Activated CD4-positive, alpha-beta T cell treated with anti-CD3 and anti-CD28 coated beads, Interleukin-2, amount 50 U/mL, for 16 hours (primary cell): ENCODE measurements around the gene TKFC.

Experiments
- DNase-seq: peaks from one replicate; pipeline ENCODE4 v3.0.0-alpha.2; 2020

TKFC gene

GRCh38 chr11:61325649-61326414 lies 7.2 kb upstream of the TKFC start:
- no peak for DNase-seq

GRCh38 chr11:61327669-61328071 lies 5.4 kb upstream of the TKFC start:
- no peak for DNase-seq

GRCh38 chr11:61328351-61328750 lies 4.7 kb upstream of the TKFC start:
- DNase-seq, result no peak

GRCh38 chr11:61329871-61330270 lies 3.2 kb upstream of the TKFC start:
- no peak for DNase-seq

GRCh38 chr11:61331651-61332050 lies 1.4 kb upstream of the TKFC start:
- no peak for DNase-seq

GRCh38 chr11:61332281-61332796 lies 689 bp upstream of the TKFC start:
- DNase-seq, result no peak

- DNase-seq, result peak; percentile 29
Observed at GRCh38 chr11:61333550-61334433, 764 bp downstream of the TKFC start.

- no peak for DNase-seq
Observed at GRCh38 chr11:61334434-61335354, 1.7 kb downstream of the TKFC start.

- no peak for DNase-seq
Observed at GRCh38 chr11:61335355-61335710, 2.3 kb downstream of the TKFC start.

- DNase-seq, result peak; percentile 88
Observed at GRCh38 chr11:61336171-61336935, 3.3 kb downstream of the TKFC start.

- DNase-seq, result no peak
Observed at GRCh38 chr11:61337706-61338470, 4.9 kb downstream of the TKFC start.

- DNase-seq, result no peak
Observed at GRCh38 chr11:61338783-61339489, 5.9 kb downstream of the TKFC start.

GRCh38 chr11:61339490-61339878 lies 6.5 kb downstream of the TKFC start:
- no peak for DNase-seq

- DNase-seq, result no peak
Observed at GRCh38 chr11:61340979-61341378, 8.0 kb downstream of the TKFC start.

- no peak for DNase-seq
Observed at GRCh38 chr11:61341706-61342105, 8.7 kb downstream of the TKFC start.

GRCh38 chr11:61342207-61342803 lies 9.3 kb downstream of the TKFC start:
- no peak for DNase-seq

- no peak for DNase-seq
Observed at GRCh38 chr11:61343792-61344745, 11.0 kb downstream of the TKFC start.

- DNase-seq, result no peak
Observed at GRCh38 chr11:61345170-61345610, 12.2 kb downstream of the TKFC start.
